Activated CD4-positive, alpha-beta T cell treated with anti-CD3 and anti-CD28 coated beads, Interleukin-2, amount 50 U/mL, for 4 hours (primary cell): ENCODE data around the gene FOXK1.
"Not testable (repeated sequence)": the region's sequence is repeated elsewhere in the genome, so short reads cannot be mapped to it uniquely, and the experiment has no call there.

ENCODE experiments used
- DNase-seq, 2 experiments: peaks; one replicate each; pipeline ENCODE4 v3.0.0-alpha.2; 2020

Gene FOXK1

DNA sequence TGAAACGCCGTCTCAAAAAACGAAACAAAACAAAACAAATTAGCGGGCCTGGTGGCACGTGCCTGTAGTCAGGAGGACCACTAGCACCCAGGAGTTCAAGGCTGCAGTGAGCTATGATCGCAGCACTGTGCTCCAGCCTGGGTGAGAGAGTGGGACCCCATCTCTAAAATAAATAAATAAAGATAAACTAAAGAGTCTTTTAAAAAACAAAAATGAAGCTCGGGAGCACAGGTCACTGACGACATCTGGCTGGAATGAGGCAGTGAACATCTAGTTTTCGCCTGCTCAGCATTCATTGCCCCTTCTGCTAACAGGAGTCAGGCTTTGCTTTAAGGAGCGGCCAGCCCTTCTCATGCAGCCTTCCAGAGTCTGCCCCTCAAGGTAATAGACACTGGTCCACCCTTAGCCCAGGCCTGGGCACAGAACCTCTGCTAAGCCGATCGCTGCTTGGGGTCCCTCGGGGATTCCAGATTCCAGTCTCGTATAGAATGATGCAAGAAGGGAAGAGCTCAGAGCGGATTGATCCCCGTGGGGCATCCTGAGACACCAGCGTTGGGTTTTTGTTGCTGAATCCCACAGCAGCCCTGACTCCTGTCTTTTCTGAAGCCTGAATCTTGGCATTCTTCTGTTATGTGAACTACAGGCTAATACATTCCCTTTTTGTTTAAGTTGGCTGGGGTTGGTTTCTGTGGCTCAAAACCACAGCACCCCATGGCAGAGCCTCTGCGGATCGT lies 14.2 kb upstream of the FOXK1 start:
- DNase-seq: no peak

DNA sequence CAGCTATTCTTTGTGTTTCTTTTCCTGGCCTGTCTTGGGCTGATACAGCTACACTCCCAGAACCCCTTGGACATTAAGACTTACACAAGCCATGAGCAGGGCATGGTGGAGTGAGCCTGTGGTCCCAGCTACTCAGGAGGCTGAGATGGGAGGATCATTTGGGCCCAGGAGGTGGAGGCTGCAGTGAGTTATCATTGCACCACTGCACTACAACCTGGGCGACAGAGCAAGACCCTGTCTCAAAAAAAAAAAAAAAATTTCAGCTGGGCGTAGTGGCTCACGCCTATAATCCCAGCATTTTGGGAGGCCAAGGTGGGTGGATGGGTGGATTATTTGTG lies 13.6 kb upstream of the FOXK1 start:
- no peak for DNase-seq

DNA sequence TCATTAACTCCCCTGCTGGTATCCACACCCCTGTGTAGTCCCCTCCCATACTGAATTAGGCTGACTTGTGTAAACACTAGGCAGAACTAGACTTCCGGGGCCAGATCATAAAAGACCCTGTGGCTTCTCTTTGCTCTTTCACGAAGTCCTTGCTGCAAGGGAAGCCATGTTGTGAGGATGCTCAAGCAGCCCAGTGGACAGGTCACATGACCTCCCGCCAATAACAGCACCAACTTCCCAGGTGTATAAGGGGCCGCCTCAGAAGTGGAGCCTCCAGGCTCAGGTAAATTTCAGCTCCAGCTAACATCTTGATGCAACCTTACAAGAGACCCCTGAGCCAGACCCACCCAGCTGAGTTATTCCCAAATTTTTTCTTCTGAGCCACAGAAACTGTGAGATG lies 11.3 kb upstream of the FOXK1 start:
- no peak for DNase-seq

DNA sequence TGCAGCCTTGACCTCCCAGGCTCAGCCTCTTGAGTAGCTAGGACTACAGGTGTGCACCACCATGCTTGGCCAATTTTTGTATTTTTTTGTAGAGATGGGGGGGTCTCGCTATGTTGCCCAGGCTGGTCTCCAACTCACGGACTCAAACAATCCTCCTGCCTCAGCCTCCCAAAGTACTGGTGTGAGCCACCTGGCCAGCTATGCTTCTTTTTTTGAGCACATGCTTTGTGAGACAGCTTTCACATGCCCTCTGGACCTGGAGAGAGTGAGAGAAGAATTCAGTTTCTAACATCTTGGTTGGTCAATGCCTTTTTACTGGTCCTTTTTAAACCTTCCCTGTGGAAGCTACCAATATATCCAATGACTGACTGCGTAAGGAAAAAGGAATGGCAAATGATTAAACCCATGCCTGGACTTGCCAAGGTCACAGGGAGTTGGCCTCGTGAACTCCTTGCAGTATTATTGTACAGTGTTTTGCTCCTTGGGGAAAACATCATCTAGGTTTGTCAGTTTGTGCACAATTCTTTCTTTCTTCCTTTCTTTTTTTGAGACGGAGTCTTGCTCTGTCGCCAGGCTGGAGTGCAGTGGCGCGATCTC lies 6.2 kb upstream of the FOXK1 start:
- no peak for DNase-seq

DNA sequence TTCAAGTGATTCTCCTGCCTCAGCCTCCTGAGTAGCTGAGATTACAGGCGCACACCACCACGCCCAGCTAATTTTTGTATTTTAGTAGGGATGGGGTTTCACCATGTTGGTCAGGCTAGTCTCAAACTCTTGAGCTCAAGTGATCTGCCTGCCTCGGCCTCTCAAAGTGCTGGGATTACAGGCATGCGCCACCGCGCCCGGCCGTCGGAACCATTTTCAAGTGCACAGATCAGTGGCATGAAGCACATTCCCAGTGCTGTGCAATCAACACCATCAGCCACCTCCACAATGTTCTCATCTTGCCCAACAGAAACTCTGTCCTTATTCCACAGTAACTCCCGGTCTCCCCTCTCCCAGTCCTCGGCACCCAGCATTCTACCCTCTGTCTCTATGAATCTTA lies 4.6 kb upstream of the FOXK1 start:
- DNase-seq: not testable (repeated sequence)

DNA sequence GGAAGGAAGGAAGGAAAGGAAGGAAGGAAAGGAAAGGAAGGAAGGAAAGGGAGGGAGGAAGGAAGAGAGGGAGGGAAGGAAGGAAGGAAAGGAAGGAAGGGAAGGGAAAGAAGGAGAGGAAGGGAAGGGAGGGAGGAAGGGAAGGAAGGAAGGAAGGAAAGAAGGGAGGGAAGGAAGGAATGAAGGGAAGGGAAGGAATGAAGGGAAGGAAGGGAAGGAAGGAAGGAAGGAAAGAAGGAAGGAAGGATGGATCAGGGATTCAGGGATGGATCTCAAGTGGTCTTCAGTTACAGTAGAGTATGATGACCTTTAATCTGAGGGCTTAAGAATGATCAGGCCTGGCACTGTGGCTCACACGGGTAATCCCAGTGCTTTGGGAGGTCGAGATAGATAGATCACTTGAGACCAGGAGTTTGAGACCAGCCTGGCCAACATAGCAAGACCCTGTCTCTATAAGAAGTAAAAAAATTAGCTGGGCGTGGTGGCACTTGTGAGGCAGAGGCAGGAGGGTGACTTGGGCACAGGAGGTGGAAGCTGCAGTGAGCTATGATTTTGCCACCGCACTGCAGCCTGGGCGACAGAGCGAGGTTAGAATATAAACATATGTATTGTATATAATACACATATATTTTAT lies 760 bp upstream of the FOXK1 start:
- DNase-seq: peak; percentile 5

DNA sequence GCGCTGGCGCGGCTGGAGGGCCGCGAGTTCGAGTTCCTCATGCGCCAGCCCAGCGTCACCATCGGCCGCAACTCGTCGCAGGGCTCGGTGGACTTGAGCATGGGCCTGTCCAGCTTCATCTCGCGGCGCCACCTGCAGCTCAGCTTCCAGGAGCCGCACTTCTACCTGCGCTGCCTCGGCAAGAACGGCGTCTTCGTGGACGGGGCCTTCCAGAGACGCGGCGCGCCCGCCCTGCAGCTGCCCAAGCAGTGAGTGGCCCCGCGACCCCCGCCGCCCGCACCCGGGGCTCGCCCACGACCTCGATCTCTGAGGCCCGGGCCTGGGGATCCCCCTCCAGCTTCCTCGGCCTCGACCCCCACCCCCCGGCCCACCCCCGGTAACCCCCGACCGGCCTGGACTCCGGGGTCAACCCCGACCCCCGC lies 537 bp downstream of the FOXK1 start:
- DNase-seq: peak; percentile 26

DNA sequence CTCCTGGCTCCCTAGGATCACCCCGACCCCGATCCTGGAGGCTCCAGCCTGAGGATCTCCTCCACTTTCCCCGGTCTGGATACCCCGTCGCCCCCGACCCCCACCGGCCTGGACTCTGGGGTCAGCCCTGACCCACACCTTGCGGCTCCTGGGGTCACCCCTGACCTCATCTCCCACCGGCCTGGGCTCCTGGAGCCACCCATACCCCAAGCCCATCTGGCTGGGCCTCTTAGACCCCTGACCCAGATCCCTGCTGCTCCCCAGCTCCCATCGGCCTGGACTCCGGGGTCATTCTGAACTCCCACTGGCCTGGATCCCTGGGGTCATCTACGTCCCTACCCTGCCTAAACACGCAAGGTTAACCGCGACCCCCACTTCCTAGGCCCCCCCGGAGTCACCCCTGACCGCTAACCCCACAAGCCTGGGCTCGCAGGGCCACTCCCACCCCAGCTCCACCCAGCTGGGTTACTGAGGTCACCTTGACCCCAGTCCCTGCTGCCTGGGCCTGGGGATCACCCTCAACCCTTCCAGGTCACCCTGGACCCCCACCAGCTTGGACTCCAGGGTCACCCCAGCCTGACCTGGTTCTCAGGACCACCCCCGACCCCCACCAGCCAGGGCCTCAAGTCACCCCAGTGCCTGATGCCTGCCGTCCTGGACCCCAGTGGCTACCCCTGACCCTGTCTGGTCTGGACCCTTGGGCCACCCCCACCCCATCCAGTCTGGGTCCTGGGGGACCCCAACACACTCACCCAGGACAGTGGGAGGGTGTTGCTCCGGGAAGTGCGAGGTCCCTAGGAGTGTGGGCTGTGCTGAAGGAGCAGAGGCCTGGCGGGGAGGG lies 1.2 kb downstream of the FOXK1 start:
- DNase-seq: peak; percentile 2 to 4

DNA sequence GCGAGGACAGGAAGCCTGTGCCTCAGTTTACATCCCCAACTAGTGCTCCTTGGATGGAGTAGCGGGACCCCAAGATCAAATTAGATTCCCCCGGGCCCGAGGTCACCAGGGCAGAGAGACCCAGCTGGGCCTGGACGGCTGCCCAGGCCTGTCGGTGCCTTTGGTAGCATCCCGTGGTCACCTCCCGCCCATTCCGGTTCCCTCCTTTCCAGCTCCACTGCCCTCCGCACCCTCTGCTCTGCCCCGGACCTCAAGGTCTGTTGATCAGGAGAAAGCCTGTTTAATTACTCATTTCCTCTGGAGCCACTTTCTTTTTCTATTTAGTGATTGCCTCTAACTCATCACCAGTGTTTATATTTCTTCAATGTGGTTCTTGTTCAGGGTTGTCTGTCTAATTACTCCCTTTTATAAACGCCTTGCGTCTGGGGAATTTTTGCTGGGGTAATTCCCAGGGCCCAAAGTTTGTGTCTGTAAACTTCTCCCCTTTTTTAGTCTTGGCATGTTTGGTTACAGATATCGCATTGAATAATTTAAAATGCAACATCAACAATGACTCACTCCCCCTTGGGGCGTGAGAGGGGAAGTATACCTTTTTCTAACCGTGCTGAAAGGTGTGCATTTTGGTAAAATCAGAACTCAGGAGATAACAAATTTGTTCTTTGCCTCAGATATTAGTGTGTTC lies 1.9 kb downstream of the FOXK1 start:
- peak; percentile 34 to 37 for DNase-seq

DNA sequence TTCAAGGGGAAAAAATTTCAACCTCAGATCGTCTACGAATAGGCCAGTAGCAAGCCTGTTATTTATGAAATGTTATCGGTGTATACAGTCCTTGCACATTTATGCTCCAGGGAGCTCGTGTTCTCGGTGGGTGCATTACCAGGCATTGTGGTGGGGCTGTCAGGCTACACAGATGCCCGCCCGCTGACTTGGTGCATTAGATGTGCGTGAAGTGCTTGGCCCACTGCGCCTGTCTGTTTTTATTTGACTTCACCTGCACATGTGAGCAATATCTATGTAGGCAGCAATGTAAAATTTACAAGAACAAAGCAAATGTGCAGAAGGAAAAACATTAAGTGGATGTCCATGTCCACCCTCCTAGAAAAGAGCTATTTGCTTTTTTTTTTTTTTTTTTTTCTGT lies 2.8 kb downstream of the FOXK1 start:
- DNase-seq: no peak

DNA sequence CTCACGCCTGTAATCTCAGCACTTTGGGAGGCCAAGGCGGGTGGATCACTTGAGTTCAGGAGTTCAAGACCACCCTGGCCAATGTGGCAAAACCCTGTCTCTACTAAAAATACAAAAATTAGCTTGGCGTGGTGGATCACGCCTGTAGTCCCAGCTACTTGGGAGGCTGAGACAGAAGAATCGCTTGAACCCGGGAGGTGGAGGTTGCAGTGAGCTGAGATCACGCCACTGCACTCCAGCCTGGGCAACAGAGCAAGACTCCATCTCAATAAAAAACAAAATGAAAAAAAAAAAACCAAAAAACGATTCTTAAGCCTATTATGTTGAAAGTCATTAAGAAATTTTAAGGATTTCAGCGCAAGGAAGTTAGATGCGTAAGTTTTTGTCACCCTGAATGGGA lies 3.6 kb downstream of the FOXK1 start:
- not testable (repeated sequence) for DNase-seq

DNA sequence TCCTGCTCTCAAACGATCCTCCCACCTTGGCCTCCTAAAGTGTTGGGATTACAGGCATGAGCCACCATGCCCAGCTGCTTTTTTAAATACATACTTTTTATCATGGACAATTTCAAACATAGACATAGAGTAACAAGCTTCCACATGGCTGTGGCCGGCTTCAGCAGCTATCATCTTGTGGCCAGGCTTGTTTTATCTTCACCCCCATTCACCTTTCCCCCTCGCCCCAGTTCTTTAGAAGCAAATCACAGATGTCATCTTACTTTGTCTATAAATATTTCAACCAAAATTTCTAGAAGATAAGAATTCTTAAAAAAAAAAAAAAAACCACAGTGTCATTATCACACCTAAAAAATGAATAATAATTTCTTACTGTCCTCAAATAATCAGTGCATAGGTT lies 5.9 kb downstream of the FOXK1 start:
- DNase-seq: no peak

DNA sequence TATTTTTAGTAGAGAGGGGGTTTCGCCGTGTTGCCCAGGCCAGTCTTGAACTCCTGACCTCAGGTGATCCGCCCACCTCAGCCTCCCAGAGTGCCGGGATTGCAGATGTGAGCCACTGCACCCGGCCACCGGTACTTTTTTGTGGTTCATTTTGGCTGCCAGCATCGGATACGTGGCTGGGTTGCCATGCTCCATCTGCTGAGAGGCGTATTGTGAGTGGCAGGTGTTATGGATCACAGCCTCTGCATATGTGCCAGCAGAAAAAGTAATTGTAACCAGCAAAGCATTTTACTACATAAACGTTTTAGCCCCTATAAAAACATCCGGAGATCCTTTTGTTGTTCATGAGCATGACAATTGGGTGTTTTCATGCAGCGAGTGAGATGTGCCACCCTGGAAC lies 7.1 kb downstream of the FOXK1 start:
- no peak for DNase-seq

DNA sequence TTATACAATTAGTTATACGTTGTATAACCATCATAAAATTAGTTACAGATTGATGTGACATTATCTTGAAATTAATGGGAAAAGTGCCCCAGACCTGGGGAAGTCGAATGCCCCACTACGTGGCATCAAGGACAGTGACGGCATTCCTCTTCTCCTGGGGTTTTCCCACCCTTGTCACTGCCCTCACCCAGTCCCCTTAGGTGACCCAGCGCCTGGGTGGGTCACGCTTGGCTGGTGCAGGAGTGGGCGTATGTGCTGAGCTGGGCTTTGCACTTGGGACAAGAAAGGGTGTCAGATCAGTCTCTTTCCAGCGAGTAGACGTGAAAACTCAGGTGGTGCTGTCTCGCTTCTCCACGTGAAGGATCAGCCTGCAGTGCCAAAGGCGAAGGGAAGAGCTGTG lies 7.6 kb downstream of the FOXK1 start:
- no peak for DNase-seq

DNA sequence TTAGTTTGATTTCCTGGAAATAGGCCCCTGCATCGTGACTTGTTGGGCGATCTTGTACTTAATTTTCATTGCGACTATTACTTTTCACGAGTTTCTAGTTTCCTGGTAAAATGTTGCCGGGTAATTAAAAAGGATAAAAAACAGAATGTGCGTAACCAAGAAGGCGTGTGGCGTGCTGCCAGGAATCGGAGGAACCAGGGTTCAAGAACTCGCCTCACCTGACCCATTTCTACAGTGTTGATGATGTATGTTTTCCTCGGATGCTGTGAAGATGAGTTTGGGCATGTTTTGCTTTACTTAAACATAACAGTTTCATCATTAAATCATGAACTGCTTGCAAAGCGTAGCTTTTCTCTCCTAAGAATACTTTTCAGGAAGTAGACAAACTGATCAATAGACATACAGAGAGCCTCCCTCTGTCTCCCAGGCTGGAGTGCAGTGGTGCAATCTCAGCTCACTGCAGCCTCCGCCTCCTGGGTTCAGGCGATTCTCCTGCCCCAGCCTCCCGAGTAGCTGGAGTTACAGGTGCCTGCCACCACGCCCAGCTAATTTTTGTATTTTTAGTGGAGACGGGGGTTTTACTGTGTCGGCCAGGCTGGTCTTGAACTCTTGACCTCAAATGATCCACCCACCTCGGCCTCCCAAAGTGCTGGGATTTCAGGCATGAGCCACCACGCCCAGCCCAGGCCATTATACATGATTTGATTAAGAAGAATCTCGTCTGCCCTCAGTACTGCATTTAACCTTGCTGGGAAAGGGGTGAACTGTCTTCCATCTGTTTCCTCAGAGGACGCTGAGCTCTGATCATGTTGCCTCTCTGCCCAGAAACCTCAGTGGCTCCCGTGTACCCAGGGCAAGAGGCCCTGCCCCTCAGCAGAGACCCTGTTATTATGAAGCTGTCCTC lies 9.1 kb downstream of the FOXK1 start:
- no peak for DNase-seq

DNA sequence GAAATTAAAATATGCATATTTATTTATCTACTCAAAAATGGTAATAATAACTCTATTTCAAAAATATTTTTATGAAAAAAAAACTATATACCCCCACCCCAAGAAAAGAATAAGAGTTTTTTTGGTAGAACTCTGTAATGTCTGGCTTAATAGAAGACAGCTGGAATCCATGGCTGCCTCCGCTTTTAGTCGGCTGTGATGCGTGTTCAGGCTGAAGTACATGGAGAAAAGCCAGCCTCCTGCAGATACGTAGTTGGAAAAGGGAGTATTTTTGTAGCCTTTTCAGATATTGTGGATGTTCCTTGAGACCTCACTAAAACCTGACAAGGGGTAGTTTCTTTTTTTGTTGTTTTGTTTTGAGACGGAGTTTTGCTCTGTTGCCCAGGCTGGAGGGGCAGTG lies 10.0 kb downstream of the FOXK1 start:
- no peak for DNase-seq

DNA sequence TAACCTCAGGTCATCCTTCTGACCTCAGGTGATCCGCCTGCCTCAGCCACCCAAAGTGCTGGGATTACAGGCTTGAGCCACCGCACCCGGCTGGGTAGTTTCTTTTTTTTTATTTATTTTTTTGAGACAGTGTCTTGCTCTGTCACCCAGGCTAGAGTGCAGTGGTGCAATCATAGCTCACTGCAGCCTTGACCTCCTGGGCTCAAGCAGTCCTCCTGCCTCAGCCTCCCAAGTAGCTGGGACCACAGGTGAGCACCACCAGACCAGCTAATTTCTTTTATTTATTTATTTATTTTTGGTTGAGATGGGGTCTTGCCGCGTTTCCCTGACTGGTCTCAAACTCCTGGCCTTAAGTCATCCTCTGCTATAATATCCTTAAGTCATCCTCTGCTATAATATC lies 10.5 kb downstream of the FOXK1 start:
- DNase-seq: not testable (repeated sequence)

DNA sequence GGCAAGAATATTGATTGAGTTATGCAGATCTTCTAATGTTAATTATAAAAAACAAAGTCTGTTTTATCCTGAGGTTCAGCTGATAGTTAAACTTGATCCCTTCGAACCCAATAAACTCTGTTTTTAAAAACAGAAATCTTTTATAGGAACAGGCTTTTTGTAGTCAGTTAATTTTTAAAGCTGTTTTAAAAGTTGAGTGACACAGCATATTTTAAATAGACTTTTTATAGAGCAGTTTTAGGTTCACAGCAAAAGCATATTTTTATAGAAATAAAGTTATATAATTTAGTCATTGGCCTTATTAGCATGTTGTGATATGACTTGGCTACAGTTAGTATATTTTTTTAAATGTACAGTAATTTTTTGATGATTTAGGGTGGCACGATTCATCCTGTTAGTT lies 11.1 kb downstream of the FOXK1 start:
- no peak for DNase-seq

DNA sequence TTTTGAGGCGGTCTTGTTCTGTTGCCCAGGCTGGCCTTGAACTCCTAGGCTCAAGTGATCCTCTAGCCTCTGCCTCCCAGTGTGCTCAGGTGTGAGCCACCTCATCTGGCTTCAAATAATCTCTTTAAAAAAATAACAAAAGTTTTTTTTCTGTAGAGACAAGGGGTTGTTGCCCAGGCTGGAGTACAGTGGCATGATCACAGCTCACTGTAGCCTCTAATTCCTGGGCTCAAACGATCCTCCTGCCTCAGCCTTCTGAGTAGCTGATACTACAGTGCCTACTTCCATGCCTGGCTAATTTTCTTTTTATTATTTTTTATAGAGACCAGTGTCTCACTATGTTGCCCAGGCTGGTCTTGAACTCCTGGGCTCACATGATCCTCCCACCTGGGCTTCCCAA lies 11.7 kb downstream of the FOXK1 start:
- no peak for DNase-seq

DNA sequence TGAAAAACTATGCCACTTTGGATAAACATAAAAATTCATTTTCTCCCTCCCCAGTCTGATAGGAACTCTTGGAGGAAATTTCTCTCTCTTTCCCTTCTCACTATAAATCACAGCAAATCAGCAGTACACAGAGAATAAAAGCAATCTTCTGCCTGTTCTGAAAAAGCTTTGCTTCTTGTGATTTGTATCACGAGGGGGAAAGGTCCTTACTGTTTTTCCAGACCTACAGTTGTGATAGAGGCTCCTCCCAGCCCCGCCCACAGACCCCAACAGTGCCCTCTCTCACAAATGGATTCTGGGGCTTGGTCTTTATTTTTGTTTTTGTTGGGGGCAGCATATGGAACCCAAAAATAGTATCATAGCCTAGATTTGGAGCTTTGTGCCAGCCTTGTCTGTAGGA lies 12.2 kb downstream of the FOXK1 start:
- DNase-seq: no peak

DNA sequence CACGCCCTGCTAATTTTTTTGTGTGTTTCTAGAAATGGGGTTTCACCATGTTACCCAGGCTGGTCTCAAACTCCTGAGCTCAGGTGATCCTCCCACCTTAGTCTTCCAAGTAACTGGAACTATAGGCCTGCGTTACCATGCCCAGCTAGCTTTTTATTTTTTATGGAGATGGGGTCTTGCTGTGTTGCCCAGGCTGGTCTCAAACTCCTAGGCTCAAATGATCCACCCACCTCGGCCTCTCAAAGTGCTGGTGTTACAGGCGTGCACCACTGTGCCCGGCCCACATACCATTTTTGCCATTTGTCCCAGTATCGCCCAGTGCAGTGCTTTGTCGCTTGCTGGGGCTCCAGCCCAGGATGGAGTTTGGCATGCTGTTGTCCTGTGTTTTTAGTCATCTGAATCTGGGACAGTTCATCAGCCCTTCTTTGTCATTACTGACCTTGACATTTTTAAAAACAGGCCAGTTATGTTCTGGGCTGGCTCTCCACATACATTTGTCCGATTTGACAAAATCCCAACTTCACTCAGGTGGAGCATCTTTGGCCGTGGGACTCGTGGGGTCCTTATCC lies 16.7 kb downstream of the FOXK1 start:
- DNase-seq: no peak

DNA sequence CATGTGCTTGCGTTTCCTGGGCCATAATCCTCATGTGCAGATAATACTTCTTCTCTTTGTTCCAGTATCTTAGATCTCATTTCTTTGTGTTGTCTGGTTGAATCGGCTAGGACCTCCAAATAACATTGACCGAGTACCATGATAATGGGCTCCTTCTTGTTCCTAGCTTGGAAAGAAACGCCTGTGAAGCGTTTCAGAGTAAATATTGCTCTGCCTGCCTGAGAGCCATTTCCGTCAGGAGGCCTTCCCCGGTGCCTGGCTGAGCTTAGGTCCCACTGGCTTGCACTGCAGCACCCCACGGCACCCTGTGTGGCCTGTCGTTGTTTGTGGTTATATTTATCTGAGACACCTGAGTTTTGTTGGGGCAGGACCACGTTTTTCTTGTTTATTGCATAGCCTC lies 17.7 kb downstream of the FOXK1 start:
- DNase-seq: no peak
